Panc1 (cell line): ENCODE results near the gene NDC1. TPM values are rescaled to one million over a fixed set of nuclear protein-coding genes. Genes with fewer than 3 reads are reported as not detected.
"Not testable (repeated sequence)": the region's sequence is repeated elsewhere in the genome, so short reads cannot be mapped to it uniquely, and the experiment has no call there.

Source experiments
- ATAC-seq: fragments of 200-7000 bp; cut with Tn5 transposase; 2 replicates; pipeline ENCODE4 v1.9.1; 2020; ENCODE audit warnings: mild to moderate bottlenecking, moderate library complexity
- Bru-seq: library from RNA; stranded (reverse); fragments of 400-500 nt; gene quantifications from one replicate; lab custom pipeline; 2021; lab: Mats Ljungman, UMichigan
- BruChase-seq, 2 experiments: library from RNA; stranded (reverse); fragments of 400-500 nt; gene quantifications; one replicate each; lab custom pipeline; 2021; lab: Mats Ljungman, UMichigan
- BruUV-seq: library from RNA; stranded (reverse); fragments of 400-500 nt; replicated peaks from 2 replicates; lab custom pipeline; 2021; lab: Mats Ljungman, UMichigan
- CTCF ChIA-PET: fragments of 300-600 bp; sonication (Branson Sonifier 250); formaldehyde crosslinking; loops from one replicate; lab custom pipeline; 2022; ENCODE audit warnings: antibody characterized with exemption; lab: Charles Lee
- POLR2A ChIA-PET: fragments of 300-600 bp; sonication (Branson Sonifier 250); formaldehyde crosslinking; loops from one replicate; lab custom pipeline; 2022; ENCODE audit warnings: antibody characterized with exemption; lab: Charles Lee
- DNase-seq: peaks from one replicate; pipeline ENCODE4 v3.0.0-alpha.2; 2010; ENCODE audit warnings: low read depth, low spot score
- H3K27ac ChIP-seq: 2 replicates; pipeline ENCODE4 v1.5.1; 2011; ENCODE audit warnings: mild to moderate bottlenecking, low read length, inconsistent platforms
- H3K27me3 ChIP-seq: fragments of 200-500 bp; sonication (Bioruptor generic); 2 replicates; pipeline ENCODE4 v1.6.0; 2014; ENCODE audit warnings: low read length, inconsistent platforms; ENCODE audit not compliant: control insufficient read depth, insufficient read depth
- H3K36me3 ChIP-seq: fragments of 200-500 bp; sonication (Bioruptor generic); 2 replicates; pipeline ENCODE4 v1.5.1; 2014; ENCODE audit warnings: inconsistent platforms, mild to moderate bottlenecking, low read length, moderate library complexity; ENCODE audit not compliant: control insufficient read depth, insufficient read depth
- H3K4me1 ChIP-seq: 2 replicates; pipeline ENCODE4 v1.5.1; 2011; ENCODE audit warnings: inconsistent platforms, mild to moderate bottlenecking, low read length, moderate library complexity; ENCODE audit not compliant: control insufficient read depth, insufficient read depth
- H3K4me3 ChIP-seq, 2 experiments: 2 replicates each; pipeline ENCODE4 v1.5.1; 2011 to 2012; ENCODE audit warnings: low read depth in 2 of 2, low read length in 2 of 2, mild to moderate bottlenecking in 2 of 2, inconsistent platforms in 1 of 2, moderate library complexity in 1 of 2
- H3K9me3 ChIP-seq: fragments of 200-500 bp; sonication (Bioruptor generic); 2 replicates; pipeline ENCODE4 v1.5.1; 2014; ENCODE audit warnings: low read depth, mild to moderate bottlenecking, inconsistent platforms, low read length, moderate library complexity; ENCODE audit not compliant: control insufficient read depth, insufficient read depth
- CTCF ChIP-seq: fragments of 450-650 bp; IDR thresholded peaks from 2 replicates; pipeline ENCODE4 v1.5.1; 2017; ENCODE audit warnings: mild to moderate bottlenecking
- POLR2AphosphoS5 ChIP-seq: IDR thresholded peaks from 2 replicates; pipeline ENCODE4 v1.6.1; 2012; ENCODE audit warnings: mild to moderate bottlenecking, low read depth, low read length, moderate library complexity
- SIN3A ChIP-seq: IDR thresholded peaks from 2 replicates; pipeline ENCODE4 v1.6.1; 2012; ENCODE audit warnings: low read depth, mild to moderate bottlenecking, low read length, moderate library complexity, borderline replicate concordance; ENCODE audit not compliant: insufficient read depth
- TCF7L2 ChIP-seq: IDR thresholded peaks from 2 replicates; pipeline ENCODE4 v1.6.1; 2011; ENCODE audit warnings: mild to moderate bottlenecking, low read depth, low read length, inconsistent platforms
- in situ Hi-C: cut with HindIII; loops from 2 replicates; pipeline ENCODE4 v1.10.0; 2016; ENCODE audit warnings: low sequenced_read_pairs, low pct_unique_long_range_greater_than_20kb
- intact Hi-C: fragments of 100-400 bp; cut with micrococcal nuclease; formaldehyde crosslinking; loops from one replicate; pipeline ENCODE4 v1.10.0; 2022; ENCODE audit not compliant: unreplicated experiment
- long read RNA-seq: library from polyadenylated mRNA; unstranded; transcript quantifications from one replicate; pipeline ENCODE4 v2.0.0, GENCODE V29; 2021; ENCODE audit not compliant: unreplicated experiment
- polyA plus RNA-seq: library from polyadenylated mRNA; unstranded; fragments of >200 nt; gene quantifications from one replicate; pipeline ENCODE4 v1.2.1, GENCODE V29; 2012; ENCODE audit warnings: missing spikeins; ENCODE audit not compliant: insufficient read length
- total RNA-seq: library from RNA; stranded (reverse); gene quantifications from one replicate; pipeline ENCODE4 v1.2.1, GENCODE V29; 2021; ENCODE audit not compliant: unreplicated experiment

The NDC1 gene, protein sequence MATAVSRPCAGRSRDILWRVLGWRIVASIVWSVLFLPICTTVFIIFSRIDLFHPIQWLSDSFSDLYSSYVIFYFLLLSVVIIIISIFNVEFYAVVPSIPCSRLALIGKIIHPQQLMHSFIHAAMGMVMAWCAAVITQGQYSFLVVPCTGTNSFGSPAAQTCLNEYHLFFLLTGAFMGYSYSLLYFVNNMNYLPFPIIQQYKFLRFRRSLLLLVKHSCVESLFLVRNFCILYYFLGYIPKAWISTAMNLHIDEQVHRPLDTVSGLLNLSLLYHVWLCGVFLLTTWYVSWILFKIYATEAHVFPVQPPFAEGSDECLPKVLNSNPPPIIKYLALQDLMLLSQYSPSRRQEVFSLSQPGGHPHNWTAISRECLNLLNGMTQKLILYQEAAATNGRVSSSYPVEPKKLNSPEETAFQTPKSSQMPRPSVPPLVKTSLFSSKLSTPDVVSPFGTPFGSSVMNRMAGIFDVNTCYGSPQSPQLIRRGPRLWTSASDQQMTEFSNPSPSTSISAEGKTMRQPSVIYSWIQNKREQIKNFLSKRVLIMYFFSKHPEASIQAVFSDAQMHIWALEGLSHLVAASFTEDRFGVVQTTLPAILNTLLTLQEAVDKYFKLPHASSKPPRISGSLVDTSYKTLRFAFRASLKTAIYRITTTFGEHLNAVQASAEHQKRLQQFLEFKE
- total RNA-seq (44.4 TPM), Bru-seq, nascent RNA (percentile 84 among the genes with signal in this experiment), BruChase-seq, experiment 1, labeled RNA remaining after a 2-hour chase (percentile 84 among the genes with signal in this experiment), BruChase-seq, experiment 2, labeled RNA remaining after a 6-hour chase (percentile 90 among the genes with signal in this experiment)
- 23.0 TPM for polyA plus RNA-seq
- long read RNA-seq, full-length matches to known transcripts: 31 of 113 reads
- long read RNA-seq, partial matches to known transcripts: 52 of 113 reads
- long read RNA-seq, other reads (novel, unspliced or antisense): 30 of 113 reads

DNA sequence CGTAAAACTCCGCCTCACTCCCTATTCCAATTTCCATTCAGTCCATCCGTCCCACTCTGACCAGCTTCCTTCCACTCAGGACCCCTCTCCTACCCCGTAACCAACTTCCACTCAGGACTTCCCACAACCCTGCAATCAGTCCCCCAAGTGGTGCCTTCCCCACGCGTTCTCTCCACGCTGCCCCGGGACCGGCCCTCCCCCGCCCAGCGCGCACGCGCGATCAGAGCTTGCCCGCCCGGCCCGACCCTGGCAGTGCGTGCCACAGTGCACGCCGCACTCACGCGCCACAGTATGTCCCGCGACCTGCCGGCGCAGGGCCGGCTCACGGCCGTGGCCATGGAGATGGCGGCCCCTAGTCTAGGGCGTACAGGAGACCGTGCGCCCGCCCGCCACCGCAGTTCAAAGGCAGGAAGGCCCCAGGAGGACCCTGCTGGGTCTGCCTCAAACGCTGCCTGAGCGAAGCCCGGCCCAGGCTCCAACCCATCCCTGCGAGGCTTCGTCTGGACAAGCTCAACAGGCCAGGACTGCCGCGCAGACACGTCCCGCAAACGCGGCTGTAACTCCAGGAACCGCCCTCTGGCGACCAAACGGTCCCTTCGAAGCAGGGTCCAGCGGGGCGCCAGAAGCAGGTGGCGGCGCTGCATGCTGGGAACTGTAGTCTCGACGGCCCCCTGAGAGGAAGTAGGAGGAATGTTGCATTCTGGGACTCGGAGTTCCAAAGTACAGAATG is at the start of gene NDC1:
NDC1 (minus strand) TSS at position 373 of the 730 bp plus-strand sequence; CDS start at position 338, 35 bp downstream.
- ChIA-PET POLR2A (interaction anchor here (0.6 kb wide), 2 partner anchors 41 to 51 kb away, joined by 4 to 8 read pairs; no protein-coding TSS in a partner anchor), CTCF (interaction anchor here (0.9 to 1.0 kb wide), 2 partner anchors 23 to 40 kb away, joined by 3 read pairs; no protein-coding TSS in a partner anchor)
- intact Hi-C loops (no loop called here), in situ Hi-C loops (no loop called here)
- peak within 1 kb of the TSS; percentile 89 to 99 for H3K4me3 ChIP-seq
- no TSS peak for BruUV-seq
- ATAC-seq (peak; percentile 97), DNase-seq (peak; percentile 93)
- no peaks in the 10 kb centered on the region; the same call in 1 of the 2 replicates for H3K36me3 ChIP-seq
- no peak for TF ChIP-seq SIN3A
- TF ChIP-seq TCF7L2: peak; percentile 98
- no peak for TF ChIP-seq CTCF
- peak; percentile 64 for TF ChIP-seq POLR2AphosphoS5
- H3K4me1 ChIP-seq: peaks cover 16% of the 10 kb centered on the region; the same call in 1 of the 2 replicates
- H3K27ac ChIP-seq: peak within 1 kb of the TSS; percentile 93
- no peaks in the 10 kb centered on the region for H3K9me3 ChIP-seq
- no peaks in the 10 kb centered on the region for H3K27me3 ChIP-seq

DNA sequence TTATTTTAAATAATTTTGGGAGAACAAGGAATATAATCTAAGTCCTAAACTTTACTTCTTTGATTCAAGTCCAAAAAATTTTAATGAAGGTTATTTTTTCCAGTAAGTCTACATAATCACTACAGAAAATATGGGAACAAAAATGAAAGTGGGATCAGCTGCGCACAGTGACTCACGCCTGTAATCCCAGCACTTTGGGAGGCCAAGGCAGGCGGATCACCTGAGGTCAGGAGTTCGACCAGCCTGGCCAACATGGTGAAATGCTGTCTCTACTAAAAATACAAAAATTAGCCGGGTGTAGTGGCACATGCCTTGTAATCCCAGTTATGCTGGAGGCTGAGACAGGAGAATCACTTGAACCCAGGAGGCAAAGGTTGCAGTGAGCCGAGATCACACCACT is 45.5 kb upstream of the NDC1 start:
- ATAC-seq, POLR2A ChIA-PET, intact Hi-C loops, H3K27ac ChIP-seq, in situ Hi-C loops, H3K36me3 ChIP-seq, H3K27me3 ChIP-seq, H3K4me1 ChIP-seq, DNase-seq, H3K4me3 ChIP-seq, H3K9me3 ChIP-seq, BruUV-seq: not testable (repeated sequence)
- CTCF ChIA-PET: interaction anchor here (0.6 kb wide), 1 partner anchor 149 kb away, joined by 9 read pairs; no protein-coding TSS in a partner anchor

GRCh38 chr1:53881853-53882252 is 43.8 kb upstream of the NDC1 start:
- POLR2A ChIA-PET: not testable (repeated sequence)

More at GRCh38 chr1:53881853-53882252, 43.8 kb upstream of the NDC1 start:
- H3K4me3 ChIP-seq, H3K27ac ChIP-seq, H3K4me1 ChIP-seq, in situ Hi-C loops, H3K36me3 ChIP-seq, CTCF ChIA-PET, H3K9me3 ChIP-seq, intact Hi-C loops, DNase-seq, ATAC-seq, BruUV-seq, H3K27me3 ChIP-seq: not testable (repeated sequence)
